Heart left ventricle (tissue), 16 donors: ENCODE results near the gene LILRA5. TPM values are rescaled to one million over a fixed set of nuclear protein-coding genes. Genes with fewer than 3 reads are reported as not detected.
"Not testable (repeated sequence)": the region's sequence is repeated elsewhere in the genome, so short reads cannot be mapped to it uniquely, and the experiment has no call there.

Experiments
- ATAC-seq, 4 donors: fragments of 200-7000 bp; cut with Tn5 transposase; one replicate each; pipeline ENCODE4 v1.9.1; 2020 to 2022; ENCODE audit warnings: moderate library complexity in 4 of 4, mild to moderate bottlenecking in 3 of 4, moderate number of reproducible peaks in 1 of 4
- DNase-seq, 5 donors: peaks; one replicate each; pipeline ENCODE4 v3.0.0-alpha.2; 2020
- H3K27ac ChIP-seq, 12 donors: fragments of 200-600 bp; sonication (generic) in 4 of 12; one replicate each; pipeline versions ENCODE4 v1.5.0 to v1.8.0; 2016 to 2022; ENCODE audit warnings: mild to moderate bottlenecking in 2 of 12
- H3K27me3 ChIP-seq, 9 donors: fragments of 200-600 bp; sonication (generic) in 2 of 9; one replicate each; pipeline versions ENCODE4 v1.5.1 to v1.8.0; 2016 to 2022; ENCODE audit warnings: mild to moderate bottlenecking in 3 of 9
- H3K36me3 ChIP-seq, 9 donors: fragments of 200-600 bp; sonication (generic) in 2 of 9; one replicate each; pipeline versions ENCODE4 v1.5.0 to v1.8.0; 2018 to 2022; ENCODE audit warnings: mild to moderate bottlenecking in 2 of 9
- H3K4me1 ChIP-seq, 12 donors: fragments of 200-600 bp; sonication (generic) in 4 of 12; one replicate each; pipeline versions ENCODE4 v1.5.0 to v1.8.0; 2016 to 2022; ENCODE audit warnings: mild to moderate bottlenecking in 3 of 12
- H3K4me3 ChIP-seq, 12 donors: fragments of 200-600 bp; sonication (generic) in 4 of 12; one replicate each; pipeline versions ENCODE4 v1.5.0 to v1.8.0; 2017 to 2022; ENCODE audit warnings: mild to moderate bottlenecking in 9 of 12, moderate library complexity in 4 of 12
- H3K9me3 ChIP-seq, 12 donors: fragments of 200-600 bp; sonication (generic) in 4 of 12; one replicate each; pipeline versions ENCODE4 v1.5.0 to v1.8.0; 2016 to 2022; ENCODE audit warnings: mild to moderate bottlenecking in 1 of 12
- POLR2A ChIP-seq, 2 donors: fragments of 450-650 bp; IDR thresholded peaks; one replicate each; pipeline ENCODE4 v1.6.1; 2017; ENCODE audit warnings: antibody characterized with exemption in 2 of 2, mild to moderate bottlenecking in 2 of 2, moderate library complexity in 2 of 2
- WGBS, 4 donors: extraction: QIAGEN DNeasy Blood & Tissue Kit in 2 of 4; methylation state at CpG; one replicate each; pipeline versions ENCODE4 v1.1.5 to v1.1.7; 2013 to 2018; 5-methylcytosine and 5-hydroxymethylcytosine counted together
- intact Hi-C, 10 donors: fragments of 100-400 bp; cut with DNase I; formaldehyde crosslinking; loops; one replicate each; pipeline versions ENCODE4 v1.11.1 to v1.14.2; 2022
- polyA plus RNA-seq, 2 donors: library from polyadenylated mRNA; stranded (reverse); fragments of 200-250 nt; gene quantifications; one replicate each; pipeline ENCODE4 v1.2.3, GENCODE V29; 2013
- total RNA-seq, 9 donors: library from RNA; depleted of rRNA in 2 of 9; stranded (reverse); fragments of >200 nt in 2 of 9; fragmentation: NEBNext Ultra II Directional in 3 of 9; extraction: Animal tissue kit (Norgen Biotek cat#: 25700) in 3 of 9; gene quantifications; one replicate each; pipeline versions ENCODE4 v1.1.0 to v1.2.4, GENCODE V29; 2016 to 2023
- TF ChIP-seq, protein P1 (sequence below), 12 donors: fragments of 200-600 bp; sonication (generic) in 4 of 12; IDR thresholded peaks; one replicate each; pipeline versions ENCODE4 v1.5.0 to v1.8.0; 2018 to 2022; ENCODE audit warnings: antibody characterized with exemption in 12 of 12, mild to moderate bottlenecking in 5 of 12
- donor health status: ischemic (EF 13 %, LVEDD 7.1; RV severe dilation, severe dysfunction).
- donor health status: healthy with polysubstance abuse.
- donor health status: DM: no; HTN: yes; CAD: no.
- donor health status: DM: no; HTN: no; CAD: no.
- donor health status: ischemic (EF 25% LVEDD 6.9; RV normal size, moderate dysfunction).
- donor health status: ischemic (EF 25% LVEDD 5.7; RV mildly dilated, moderate dysfunction).
- donor health status: healthy.
- donor health status: DM: yes; HTN: yes; CAD: no.
- donor health status: ischemic (EF 35%, LVEDD 5.7; RV mildly dilated, moderate dysfunction).
- donor health status: nonischemic (EF 11% LVEDD 7.7; RV severe dilation, severe dysfunction).
- donor health status: DM: yes; HTN: yes; CAD: no.
- donor health status: PGD.
- donor health status: ischemic (EF 29% LVEDD 5.4; RV normal size, mild dysfunction).
- donor health status: nonischemic (EF 23%, LVEDD 6.1; RV moderate dilation, normal function).

Gene LILRA5
- total and polyA plus RNA-seq, 11 donors, result 0.19 to 16.2 (median 1.5) TPM; not detected in 1

DNA sequence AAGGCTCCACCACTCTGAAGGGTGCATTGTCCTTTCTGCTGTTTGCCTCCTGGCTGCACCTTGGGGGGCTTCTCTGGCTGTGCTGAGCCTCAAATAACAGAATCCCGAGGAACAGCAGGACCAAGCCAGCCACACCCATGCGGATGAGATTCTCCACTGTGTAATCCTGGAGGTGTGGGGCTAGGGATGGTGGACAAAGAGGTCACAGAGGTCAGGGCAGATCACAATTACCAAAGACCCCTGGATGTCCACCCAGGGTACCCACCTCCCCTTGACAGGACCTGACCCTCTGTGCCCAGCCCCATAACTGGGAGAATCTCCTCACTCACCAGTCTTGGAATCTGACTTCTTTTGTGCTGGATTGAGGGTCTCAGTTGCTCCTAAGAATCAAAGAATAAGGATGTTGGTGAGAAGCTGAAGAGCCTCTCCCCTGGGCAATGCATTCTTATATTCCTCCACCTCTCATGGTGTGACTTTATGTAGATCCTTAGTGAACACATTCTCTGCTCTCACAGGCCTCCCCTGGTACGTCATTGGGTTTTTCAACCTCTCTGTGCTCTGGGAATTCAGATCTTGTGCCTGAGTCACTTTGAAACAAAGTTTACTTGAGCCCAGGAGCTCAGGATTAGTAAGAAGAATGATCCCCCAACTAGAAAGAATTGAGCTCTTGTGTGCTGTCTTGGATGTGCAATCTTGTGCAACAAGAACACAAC, 20.8 kb upstream of the LILRA5 start:
- TF ChIP-seq POLR2A (IDR thresholded peaks at IDR 0.05), result no peak
- TF ChIP-seq, protein P1, sequence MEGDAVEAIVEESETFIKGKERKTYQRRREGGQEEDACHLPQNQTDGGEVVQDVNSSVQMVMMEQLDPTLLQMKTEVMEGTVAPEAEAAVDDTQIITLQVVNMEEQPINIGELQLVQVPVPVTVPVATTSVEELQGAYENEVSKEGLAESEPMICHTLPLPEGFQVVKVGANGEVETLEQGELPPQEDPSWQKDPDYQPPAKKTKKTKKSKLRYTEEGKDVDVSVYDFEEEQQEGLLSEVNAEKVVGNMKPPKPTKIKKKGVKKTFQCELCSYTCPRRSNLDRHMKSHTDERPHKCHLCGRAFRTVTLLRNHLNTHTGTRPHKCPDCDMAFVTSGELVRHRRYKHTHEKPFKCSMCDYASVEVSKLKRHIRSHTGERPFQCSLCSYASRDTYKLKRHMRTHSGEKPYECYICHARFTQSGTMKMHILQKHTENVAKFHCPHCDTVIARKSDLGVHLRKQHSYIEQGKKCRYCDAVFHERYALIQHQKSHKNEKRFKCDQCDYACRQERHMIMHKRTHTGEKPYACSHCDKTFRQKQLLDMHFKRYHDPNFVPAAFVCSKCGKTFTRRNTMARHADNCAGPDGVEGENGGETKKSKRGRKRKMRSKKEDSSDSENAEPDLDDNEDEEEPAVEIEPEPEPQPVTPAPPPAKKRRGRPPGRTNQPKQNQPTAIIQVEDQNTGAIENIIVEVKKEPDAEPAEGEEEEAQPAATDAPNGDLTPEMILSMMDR (IDR thresholded peaks at IDR 0.05), result no peak
- Histone ChIP-seq H3K4me3 (no peak overlapping the region), H3K9me3 (no peaks in the 10 kb centered on the region), H3K4me1 (peaks cover 0 to under 1% (median 0%) of the 10 kb centered on the region in 12 donors), H3K27ac (no peak overlapping the region), H3K36me3 (no peaks in the 10 kb centered on the region), H3K27me3 (peaks cover 0 to 13% (median 2%) of the 10 kb centered on the region in 9 donors)
- WGBS, 4 donors, result 54 to 86% (median 73%) methylated on average over 2 to 3 of the region's 3 CpGs
- no peak for ATAC-seq
- intact Hi-C loops, result no loop called here
- DNase-seq, result no peak

- H3K27me3 ChIP-seq, result peaks cover 0 to 13% (median 2%) of the 10 kb centered on the region in 9 donors
- 60 to 73% methylated on average over 7 of the region's 7 CpGs; no CpG with 5 or more reads in 2 of the 4 donors for WGBS, 4 donors
Observed at GRCh38 chr19:54332149-54332548, 19.2 kb upstream of the LILRA5 start.

GRCh38 chr19:54331626-54332025, 18.7 kb upstream of the LILRA5 start:
- no peaks in the 10 kb centered on the region for H3K36me3 ChIP-seq
- ATAC-seq (no peak), DNase-seq (no peak)
- 66 to 77% (median 75%) methylated on average over 4 to 7 of the region's 7 CpGs for WGBS, 4 donors
- intact Hi-C loops, result no loop called here
- H3K4me1 ChIP-seq, result peaks cover 0 to 5% (median 0%) of the 10 kb centered on the region in 12 donors
- peaks cover 0 to 13% (median 2%) of the 10 kb centered on the region in 9 donors for H3K27me3 ChIP-seq
- no peak overlapping the region for H3K27ac ChIP-seq
- H3K4me3 ChIP-seq, result no peak overlapping the region
- no peaks in the 10 kb centered on the region for H3K9me3 ChIP-seq
- TF ChIP-seq, protein P1 (IDR thresholded peaks at IDR 0.05), result no peak
- TF ChIP-seq POLR2A (IDR thresholded peaks at IDR 0.05), result no peak

More at GRCh38 chr19:54332149-54332548, 19.2 kb upstream of the LILRA5 start:
- H3K9me3 ChIP-seq, result no peaks in the 10 kb centered on the region
- no peak overlapping the region for H3K4me3 ChIP-seq
- peaks cover 0 to 5% (median 0%) of the 10 kb centered on the region in 12 donors for H3K4me1 ChIP-seq
- no peak overlapping the region for H3K27ac ChIP-seq
- intact Hi-C loops, result no loop called here
- DNase-seq (no peak), ATAC-seq (no peak)
- TF ChIP-seq, protein P1 (IDR thresholded peaks at IDR 0.05), result no peak
- no peak for TF ChIP-seq POLR2A (IDR thresholded peaks at IDR 0.05)
- H3K36me3 ChIP-seq, result no peaks in the 10 kb centered on the region

DNA sequence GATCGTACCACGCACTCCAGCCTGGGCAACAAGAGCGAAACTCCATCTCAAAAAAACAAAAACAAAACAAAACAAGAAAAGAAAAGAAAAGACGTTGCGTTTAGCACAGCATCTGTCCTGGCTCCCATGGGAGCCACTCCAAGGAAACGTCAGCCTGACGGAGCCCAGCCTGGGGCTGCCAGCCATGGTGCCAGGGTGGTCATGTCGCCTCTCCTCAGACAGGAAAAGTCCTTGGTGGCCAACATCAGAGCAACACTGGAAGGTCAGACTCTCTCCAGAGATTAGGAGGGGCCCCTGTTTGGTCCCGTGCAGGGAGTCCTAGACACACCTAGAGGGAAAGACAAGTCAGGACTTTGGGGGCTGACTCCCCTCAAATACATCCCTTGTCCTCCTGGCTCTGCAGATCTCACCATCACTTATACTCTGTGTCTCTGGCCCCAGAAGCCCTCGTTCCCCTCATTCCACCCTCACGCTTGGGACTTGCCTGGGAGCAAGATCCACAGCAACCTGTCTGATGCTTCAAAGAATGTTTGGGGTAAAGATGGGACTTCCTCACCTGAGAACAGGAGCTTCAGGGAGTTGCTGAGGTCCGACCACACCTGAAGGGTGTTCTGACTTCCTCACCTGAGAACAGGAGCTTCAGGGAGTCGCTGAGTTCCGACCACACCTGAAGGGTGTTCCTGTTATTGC, 16.7 kb upstream of the LILRA5 start:
- ATAC-seq (no peak), DNase-seq (no peak)
- TF ChIP-seq, protein P1 (IDR thresholded peaks at IDR 0.05), result no peak
- no peak for TF ChIP-seq POLR2A (IDR thresholded peaks at IDR 0.05)
- H3K9me3 ChIP-seq, result no peaks in the 10 kb centered on the region
- peaks cover 0 to 9% (median 0%) of the 10 kb centered on the region in 12 donors for H3K4me1 ChIP-seq
- no peaks in the 10 kb centered on the region for H3K36me3 ChIP-seq
- H3K4me3 ChIP-seq, result no peak overlapping the region
- 76 to 79% (median 77%) methylated on average over 14 of the region's 14 CpGs for WGBS, 4 donors
- peaks cover 0 to 22% (median 2%) of the 10 kb centered on the region in 9 donors for H3K27me3 ChIP-seq
- intact Hi-C loops, result loop anchor here in 4 of 10 donors (5.0 to 10.0 kb wide), 2 partner anchors 63 to 65 kb away; no protein-coding TSS in a partner anchor
- H3K27ac ChIP-seq, result no peak overlapping the region

GRCh38 chr19:54328781-54329180, 15.8 kb upstream of the LILRA5 start:
- not testable (repeated sequence) for H3K4me3 ChIP-seq, H3K27ac ChIP-seq, ATAC-seq, H3K9me3 ChIP-seq, H3K36me3 ChIP-seq, H3K4me1 ChIP-seq, DNase-seq
- peaks cover 0 to 30% (median 2%) of the 10 kb centered on the region in 9 donors for H3K27me3 ChIP-seq
- WGBS, 4 donors, result 62 to 69% (median 64%) methylated on average over 5 of the region's 5 CpGs
- intact Hi-C loops, result loop anchor here in 4 of 10 donors (5.0 to 10.0 kb wide), 2 partner anchors 64 to 66 kb away; no protein-coding TSS in a partner anchor
